ENCODE results near the gene GPR146.
A peak's percentile ranks its signal among the peaks of the same experiment; 100 is the strongest.

GPR146 gene

DNA sequence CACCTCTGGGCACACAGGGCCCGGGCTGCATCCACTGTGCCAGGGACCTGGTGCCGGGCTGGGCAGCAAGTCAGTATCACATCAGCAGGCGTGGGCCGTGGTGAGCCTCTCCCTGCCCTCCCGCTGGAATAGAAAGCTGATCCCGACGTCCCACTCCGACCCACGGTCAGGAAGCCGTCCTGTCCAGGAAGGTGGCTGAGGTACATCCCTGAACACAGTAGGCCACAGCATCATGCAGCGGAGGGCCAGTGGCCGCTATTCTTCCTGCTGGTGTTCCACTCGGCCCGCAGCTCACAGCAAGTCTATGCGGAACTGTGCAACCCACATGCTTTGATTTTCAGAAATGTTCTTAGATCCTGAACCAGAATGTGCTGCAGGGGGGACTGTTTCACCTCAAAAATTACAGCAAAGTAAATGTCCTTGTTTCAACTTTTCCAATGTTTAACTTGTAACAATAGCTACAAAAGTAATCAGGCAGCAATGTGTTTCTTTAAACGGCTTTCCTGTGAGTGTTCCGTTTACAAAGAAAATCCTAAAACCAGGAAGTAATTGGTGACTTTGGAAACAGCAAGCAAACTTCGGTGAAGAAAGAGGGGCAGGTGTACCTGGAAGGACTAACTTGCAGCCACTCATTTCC lies 676 bp upstream of the GPR146 start:
- DNase-seq (ENCODE audit: low spot score), result no peak

DNA sequence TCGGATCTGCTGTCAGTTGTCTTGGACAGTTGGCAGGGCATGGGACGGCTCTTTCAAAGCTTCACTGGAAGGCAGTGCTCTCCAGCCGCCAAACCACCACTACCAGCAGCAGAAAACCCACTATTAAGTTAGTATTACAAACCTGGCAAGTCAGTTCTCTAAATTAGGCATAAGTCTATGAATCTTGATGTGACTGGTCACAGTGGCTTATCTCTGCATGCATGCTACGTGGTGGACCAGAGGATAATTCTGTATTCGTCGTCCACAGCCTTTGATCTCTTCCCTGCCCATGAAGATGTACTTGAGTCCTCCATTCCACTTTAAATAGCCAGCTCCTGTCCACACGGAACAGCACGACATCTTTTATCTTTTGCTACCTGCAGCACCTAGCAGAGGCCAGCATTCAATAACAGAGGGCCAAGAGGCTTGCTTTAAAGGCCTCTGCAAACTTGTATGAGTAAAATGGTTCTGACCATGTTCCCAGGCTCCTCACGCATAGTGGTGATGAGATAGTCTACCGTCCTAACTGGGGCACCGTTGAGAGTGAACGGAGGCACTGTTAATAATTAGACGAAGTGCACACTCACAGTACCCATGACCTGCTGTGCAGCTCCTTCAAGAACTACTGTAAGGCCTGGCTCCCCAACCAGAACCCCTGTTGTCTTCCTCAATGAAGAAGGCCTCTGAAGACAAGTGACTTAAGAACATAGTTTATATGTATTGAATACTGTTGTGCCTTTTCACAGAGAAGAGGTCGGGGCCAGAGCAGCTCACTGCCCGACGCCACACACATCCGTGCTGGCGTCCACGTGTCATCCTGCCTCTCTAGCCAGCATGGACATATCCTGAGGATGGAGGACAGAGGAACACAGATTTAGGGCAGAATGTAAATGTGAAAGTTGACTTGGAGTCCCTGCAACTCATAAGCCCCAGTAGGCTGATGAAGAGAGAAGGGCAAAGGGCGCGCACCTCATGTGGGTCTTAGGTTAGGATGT lies 1.0 kb downstream of the GPR146 start:
- DNase-seq (ENCODE audit: low spot score), result no peak

DNA sequence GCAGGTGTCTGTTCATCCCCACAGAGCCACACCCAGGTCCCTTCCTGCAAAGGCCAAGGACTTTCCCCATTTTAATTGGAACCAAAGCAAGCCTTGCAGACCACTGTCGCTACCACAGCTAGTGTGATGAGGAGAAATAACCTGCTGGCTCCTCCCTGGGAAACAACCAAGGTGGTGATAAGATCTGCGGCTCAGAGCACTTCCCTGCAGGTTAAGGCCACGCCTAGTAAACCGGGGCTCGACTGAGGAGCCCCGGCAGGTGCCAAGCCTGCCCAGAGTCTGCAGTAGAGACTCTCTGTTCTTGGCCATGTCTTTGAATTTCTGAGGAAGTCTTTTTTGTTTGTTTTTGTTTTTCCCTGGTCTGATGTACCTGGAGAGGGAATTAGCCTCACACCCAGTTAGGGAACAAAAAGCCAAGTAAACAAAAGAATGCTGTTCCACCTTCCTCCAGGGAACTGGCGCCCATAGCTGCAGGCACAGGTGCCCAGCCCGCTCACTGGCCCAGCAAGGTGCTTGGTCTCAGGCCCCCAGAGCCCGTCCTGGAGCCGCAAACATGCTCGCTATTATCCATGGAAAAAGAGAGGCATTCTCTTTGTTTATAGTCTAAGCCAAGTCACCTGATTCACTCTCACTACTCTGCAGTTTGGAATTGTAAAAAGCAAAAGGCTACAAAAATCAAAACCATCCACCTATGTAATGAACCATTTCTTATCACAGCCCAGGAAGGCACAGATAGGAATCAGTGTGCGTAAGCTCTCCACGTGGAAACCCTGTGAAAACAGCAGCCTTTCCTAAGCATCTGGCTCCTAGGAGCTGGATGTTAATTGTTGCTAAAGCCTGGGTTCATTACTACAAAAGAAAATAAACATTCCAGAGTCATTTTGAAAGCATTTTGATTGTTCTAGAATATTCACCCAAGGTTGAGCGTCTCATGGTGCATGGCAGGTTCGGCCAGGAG lies 2.7 kb downstream of the GPR146 start:
- DNase-seq (ENCODE audit: low spot score), result no peak

DNA sequence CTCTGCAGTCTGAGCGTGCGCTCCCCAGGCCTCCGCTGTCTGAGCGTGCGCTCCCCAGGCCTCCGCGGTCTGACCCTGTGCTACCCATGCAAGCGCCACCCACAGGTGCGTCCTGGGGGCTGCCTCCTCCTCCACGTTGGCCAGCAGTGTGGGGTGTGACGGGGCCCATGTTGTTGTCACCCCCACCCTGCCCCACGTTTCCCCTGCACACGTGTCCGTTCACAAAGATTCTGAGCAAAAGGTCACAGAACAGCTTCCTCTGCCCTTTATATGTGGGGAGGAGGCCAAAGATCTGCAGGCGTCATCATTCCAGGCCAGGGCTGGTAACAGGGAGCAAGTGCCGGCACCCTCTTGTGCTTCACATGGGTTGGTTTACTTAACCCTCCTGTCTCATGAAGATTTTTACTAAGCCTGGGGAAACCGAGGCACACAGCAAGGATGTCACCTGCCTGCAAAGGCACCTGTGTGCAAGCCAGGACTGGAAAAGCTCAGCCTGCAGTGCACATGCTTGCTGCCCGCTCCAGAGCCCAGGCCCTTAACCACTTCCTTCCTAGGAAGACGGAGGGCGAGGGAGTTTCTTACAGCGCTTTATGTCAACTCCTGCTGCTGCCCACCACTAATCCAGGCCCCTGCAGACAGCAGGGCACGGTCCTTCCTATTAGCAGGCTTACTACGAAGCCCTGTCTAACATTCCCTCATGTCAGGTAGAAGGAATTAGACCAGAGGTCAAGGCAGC lies 4.8 kb downstream of the GPR146 start:
- no peak for DNase-seq (ENCODE audit: low spot score)

DNA sequence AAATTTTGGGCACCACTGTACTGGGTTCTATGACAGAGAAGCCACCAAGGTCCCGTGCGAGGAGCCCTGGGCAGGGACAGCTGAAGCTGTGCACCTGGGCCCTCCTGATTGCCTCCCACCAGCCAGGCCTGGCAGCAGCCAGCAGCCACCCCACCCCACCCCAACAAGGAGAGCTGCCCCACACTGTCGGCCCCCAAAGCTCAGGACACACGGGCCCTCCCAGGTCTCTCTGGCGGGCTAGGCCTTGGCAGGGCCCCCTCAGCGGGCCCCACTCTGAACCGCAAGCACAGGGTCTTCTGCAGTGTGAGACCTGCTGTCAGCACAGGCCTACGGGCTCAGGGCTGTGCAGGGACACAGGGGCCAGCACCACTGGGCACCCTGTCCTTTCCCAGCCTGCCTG lies 5.5 kb downstream of the GPR146 start:
- DNase-seq (ENCODE audit: low spot score), result no peak

DNA sequence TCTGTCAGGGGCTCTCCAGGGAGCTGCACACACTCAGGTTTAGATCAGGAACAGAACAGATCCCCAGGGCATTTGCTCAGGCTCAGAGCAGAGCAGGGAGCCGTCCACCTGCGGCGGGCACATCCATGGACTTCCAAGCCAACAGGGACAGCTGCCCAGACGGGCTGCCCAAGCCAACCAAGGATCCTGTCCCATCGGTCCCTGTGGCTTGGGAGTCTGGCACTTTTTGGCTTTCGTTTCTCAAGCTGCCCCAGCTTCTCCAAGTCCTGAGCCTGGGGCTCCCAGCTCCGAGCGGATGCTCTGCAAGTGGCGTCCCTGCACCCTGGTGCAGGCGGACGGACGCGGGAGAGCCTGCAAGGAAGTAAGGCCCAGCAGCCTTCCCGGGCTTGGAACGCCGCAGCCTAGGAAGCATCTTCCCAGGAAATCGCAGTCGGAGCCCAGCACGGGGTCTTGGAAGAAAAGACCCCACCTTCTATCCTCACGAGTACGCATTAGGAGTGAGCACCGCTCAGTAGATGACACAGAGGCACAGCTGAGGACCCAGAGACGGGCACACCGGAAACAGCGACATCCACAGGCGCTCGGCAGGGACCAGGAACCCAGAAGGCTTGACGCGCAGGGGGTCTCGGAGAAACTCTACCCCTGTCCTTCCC lies 6.0 kb downstream of the GPR146 start:
- no peak for DNase-seq (ENCODE audit: low spot score)

DNA sequence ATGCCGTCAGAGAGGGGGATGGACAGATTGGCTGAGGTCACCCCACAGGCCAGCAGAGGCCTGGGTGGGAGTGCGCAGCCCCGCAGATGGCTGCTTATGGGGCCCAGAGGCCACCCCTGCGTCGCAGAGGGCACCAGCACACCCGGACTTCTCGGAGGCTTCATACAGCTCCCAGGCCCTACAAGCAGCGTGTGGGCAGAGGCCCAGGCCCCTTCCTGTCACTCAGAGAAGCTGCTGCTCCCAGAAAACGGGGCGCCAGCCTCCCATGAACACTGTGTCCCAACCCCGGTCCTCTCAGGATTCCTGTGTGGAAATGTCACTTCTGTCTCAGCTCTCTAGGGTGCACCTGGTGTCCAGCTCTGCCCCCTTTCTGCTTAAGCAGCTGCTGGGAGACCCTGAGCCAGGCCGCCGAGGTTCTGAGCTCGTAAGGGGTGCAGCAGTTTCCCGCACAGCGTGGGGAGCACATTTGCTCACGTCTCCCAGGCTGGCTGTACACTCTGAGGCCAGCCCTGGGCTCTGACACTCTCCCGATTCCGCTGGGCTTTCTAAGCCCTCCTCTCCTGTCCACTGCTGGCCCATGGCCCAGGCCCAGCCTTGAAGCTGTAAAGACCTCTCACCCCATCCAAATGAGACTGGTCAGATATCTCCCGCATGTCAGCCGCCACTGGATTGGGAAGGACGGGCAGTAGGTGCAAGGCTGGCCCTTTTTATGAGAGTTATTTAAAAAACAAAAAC lies 6.8 kb downstream of the GPR146 start:
- no peak for DNase-seq (ENCODE audit: low spot score)

DNA sequence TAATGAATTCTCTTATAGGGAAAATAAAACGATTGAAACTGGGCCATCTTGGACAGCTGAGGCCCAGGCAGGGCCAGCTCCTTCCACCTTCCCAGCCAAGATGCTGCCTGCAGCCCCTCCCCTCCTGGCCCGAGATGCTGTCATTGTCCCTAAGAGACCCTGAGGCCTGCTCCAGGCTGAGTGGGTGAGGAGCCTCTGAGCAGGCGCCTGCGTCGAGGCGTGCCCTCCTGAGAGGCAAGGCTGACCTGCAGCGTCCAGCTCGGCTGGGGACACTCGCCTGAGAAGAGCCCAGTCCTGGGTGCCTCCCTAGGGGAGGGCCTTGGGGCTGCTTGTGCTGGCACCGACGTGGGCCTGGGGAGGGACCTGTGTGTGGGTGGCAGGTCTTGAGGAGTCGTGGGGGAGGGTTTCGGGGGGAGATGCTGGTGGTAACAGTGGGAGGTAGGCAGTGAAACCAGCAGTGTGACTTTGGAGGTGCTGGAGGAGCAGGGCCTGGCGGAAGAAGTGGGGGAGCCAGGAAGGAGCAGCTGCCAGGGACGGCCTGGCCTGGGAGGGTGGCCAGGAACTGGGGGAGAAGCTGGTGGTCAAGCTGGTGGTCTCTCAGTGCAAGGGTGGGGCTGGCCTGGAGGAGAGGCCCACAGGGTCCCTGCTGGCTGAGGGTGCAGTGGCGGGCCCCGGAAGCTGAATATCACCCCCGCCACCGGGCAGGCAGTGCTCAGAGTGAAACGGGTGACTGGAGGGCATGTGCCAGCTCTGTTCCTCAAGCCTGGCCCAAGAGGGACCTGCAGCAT lies 7.9 kb downstream of the GPR146 start:
- DNase-seq (ENCODE audit: low spot score), result no peak

DNA sequence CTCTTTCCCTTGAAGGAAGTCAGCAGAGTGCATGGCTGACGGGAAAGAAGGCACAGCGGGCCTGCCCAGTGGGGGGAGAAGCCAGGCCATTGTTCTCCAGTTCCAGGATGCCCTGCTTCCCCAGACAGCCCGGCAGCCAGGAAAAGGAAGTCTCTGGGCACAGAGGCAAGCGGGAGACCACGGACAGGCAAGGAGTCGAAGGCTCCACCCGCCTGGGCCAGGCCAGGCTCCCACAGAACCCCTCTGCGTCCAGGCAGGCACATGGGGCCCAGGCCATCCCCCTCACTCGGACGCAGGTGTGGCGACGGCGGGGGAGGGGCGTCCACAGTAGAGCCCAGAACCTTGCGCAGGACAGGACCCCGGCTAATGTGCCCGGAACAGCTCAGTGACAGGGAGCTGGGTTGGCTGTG lies 8.7 kb downstream of the GPR146 start:
- no peak for DNase-seq (ENCODE audit: low spot score)

DNA sequence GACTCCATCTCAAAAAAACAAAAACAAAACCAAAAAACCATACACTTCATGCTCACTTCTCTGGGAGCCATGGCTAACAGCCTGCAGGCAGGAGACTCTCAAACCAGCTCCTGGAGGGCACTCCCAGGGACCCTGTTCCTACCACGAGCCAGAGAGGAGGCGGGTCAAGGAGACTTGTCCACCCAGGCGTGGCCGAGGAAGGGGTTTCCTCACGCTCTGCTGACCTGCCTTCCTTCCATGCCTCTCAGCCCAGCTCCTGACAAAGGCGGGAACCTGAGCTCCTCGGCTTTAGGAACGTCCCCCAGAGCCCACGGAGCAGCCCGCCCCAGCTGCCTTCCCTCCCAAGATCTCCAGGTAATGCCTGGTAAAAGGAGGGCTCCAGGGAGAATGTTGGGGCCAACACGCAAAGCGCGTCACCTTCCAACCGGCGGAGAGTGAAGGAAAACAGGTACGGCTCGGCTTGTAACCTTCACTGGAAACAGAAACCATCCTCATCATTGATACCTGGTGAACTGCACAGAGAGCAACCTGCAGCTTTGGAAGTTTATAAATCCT lies 9.5 kb downstream of the GPR146 start:
- DNase-seq (ENCODE audit: low spot score), result no peak

DNA sequence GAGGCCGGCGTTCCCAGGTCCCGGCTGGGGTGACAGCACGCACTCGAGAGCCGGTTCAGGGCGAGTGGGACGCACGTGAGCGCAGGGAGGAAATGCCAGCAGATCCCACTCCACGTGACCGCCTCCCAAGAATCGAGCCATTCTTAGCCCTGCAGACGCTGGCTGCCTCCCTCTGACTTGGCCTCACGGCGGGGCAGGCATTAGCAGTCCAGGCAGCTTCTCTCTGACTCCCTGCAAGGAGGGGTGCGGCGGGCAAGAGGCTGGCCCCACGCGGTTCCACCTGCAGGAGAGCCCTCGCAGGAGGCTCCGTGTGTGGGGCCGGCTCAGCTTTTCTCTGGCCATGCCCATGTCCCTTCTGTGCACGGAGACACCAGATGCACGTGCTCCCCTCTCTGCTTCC lies 10.1 kb downstream of the GPR146 start:
- no peak for DNase-seq (ENCODE audit: low spot score)

DNA sequence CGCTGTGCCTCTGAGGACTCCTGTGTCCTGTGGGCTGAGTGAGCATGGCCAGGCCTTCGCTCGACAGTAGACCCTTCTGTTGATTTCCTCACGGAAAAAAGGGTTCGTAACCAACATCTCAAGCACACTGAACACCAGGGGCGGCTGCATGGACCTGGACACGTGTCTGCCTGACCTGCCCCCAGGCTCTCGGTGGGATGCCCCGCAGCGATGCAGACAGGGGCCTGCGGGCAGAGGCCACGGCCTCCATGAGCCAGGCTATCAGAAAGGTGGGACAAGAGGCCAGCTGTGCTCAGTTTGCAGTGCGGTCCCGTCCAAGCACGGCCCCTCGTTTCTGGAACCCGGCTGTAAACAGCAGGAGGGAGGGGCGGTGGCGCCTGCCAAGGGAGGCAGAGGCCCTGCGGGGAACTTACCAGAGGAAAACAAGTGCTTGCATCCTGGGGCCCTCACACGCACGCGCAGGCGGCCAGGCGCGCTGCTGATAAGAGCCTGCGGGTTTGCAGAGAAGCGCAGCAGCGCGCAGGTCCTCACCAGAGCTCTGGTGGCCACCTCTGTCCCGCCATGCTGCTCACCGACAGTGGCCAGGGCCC lies 10.6 kb downstream of the GPR146 start:
- DNase-seq (ENCODE audit: low spot score), result peak; percentile 62

DNA sequence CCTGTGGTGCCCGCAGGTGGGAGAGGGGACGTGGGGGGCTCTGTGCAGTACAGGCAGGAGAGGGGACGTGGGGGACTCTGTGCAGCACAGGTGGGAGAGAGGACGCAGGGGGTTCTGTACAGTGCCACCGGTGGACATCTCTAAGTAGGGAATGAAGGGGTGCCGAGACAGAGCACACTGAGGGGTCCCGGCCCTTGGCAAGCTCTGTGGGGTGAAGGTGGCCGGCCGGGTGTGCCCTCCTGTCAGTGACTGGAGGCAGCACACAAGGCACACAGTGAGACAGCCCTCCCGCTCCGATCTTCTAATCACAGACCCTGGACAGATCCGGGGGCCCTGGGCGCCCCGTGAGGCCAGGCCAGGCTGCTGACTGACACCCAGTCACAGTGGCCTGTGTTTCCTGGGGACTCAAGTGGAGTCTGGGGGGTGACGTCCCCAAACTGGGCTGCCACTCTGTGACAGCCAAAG lies 11.2 kb downstream of the GPR146 start:
- no peak for DNase-seq (ENCODE audit: low spot score)

DNA sequence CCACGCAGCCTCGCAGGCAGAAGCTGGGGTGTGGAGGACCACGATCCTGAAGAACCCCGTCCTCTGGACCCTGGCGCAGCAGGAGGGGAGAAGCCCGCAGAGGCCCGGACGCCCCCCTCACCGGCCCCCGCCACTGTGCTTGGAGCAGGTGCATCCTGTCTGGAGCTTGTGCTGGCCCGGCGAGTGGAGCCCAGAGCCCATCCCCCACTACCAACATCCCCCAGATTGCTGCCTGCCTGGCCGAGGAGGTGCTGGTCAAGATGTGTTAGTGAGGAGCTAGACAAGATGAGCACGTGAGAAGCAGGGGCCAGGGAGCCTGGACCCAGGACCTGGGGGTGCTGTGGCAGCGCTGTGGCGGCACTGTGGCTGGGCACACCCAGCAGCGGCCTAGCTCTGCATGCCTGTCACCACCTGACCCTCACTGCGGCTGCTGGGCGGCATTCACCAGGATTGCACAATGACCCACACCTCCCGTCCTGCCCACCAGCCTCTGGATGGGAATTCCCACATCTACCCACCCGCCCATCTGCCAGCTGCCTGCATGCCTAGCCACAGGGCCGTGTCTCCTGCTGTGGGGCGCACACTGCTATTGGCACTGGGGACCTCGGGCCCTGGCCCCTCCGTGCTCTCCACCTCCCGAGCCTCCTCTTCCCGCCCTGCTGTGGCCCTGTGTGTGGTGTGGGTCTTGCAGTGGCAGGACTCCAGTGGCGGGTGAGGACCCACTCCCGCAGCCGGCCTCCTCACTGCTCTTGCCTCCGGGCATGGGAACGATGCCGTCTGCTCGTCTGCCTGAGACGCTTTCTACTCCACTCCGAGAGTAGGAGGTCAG lies 11.8 kb downstream of the GPR146 start:
- DNase-seq (ENCODE audit: low spot score), result peak; percentile 55

DNA sequence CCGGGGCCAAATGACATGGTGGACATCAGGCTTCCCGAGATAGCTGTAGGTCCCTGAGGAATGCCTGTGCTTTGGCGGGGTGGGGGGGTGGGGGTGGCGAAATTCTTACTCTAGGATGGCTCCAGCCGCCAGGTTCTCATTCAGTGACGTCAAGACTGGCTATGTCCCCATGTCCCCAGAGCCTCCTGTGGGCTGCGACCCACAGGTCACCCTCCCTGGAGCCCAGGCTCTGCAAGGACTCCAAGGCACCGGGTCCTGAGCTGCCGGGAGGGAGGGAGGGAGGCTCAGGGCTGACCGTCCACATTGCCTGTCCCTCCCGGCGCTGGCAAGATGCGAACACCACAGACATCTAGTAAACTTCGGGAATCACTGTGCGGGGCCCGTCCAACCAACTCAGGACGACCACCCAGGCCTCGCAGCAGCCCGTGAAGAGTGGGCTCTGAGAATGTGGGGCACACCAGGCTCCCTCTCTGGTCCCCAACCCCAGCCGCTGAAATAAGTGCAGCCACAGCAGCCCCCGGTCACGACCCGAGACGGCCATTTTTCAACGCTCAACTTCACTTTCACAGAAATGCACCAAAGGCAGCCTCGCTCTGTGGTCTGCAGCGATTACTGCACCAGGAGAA lies 12.6 kb downstream of the GPR146 start:
- DNase-seq (ENCODE audit: low spot score), result no peak

DNA sequence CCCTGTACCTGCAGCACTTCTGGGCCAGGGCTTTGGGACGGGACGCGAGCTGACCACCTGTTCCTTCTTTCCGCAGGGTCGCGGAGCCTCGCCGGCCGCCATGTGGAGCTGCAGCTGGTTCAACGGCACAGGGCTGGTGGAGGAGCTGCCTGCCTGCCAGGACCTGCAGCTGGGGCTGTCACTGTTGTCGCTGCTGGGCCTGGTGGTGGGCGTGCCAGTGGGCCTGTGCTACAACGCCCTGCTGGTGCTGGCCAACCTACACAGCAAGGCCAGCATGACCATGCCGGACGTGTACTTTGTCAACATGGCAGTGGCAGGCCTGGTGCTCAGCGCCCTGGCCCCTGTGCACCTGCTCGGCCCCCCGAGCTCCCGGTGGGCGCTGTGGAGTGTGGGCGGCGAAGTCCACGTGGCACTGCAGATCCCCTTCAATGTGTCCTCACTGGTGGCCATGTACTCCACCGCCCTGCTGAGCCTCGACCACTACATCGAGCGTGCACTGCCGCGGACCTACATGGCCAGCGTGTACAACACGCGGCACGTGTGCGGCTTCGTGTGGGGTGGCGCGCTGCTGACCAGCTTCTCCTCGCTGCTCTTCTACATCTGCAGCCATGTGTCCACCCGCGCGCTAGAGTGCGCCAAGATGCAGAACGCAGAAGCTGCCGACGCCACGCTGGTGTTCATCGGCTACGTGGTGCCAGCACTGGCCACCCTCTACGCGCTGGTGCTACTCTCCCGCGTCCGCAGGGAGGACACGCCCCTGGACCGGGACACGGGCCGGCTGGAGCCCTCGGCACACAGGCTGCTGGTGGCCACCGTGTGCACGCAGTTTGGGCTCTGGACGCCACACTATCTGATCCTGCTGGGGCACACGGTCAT lies 13.3 kb downstream of the GPR146 start:
- DNase-seq (ENCODE audit: low spot score), result no peak
